Muscle layer of duodenum (tissue), 2 donors: Measurements from ENCODE around the gene CAMKK2.
"Not testable (repeated sequence)": the region's sequence is repeated elsewhere in the genome, so short reads cannot be mapped to it uniquely, and the experiment has no call there.

Experiments
- H3K27ac ChIP-seq: one replicate; pipeline ENCODE4 v1.7.0; 2013; ENCODE audit warnings: mild to moderate bottlenecking, low read length
- H3K27me3 ChIP-seq: one replicate; pipeline ENCODE4 v1.7.0; 2013; ENCODE audit warnings: low read depth, mild to moderate bottlenecking, control low read depth, low read length
- H3K36me3 ChIP-seq, 2 donors: one replicate each; pipeline ENCODE4 v1.7.0; 2013; ENCODE audit warnings: low read length in 2 of 2, control low read depth in 1 of 2, mild to moderate bottlenecking in 1 of 2; ENCODE audit not compliant: insufficient read depth in 2 of 2, control insufficient read depth in 1 of 2
- H3K4me1 ChIP-seq, 2 donors: one replicate each; pipeline ENCODE4 v1.7.0; 2013; ENCODE audit warnings: low read length in 2 of 2, mild to moderate bottlenecking in 2 of 2, control low read depth in 1 of 2, moderate library complexity in 1 of 2; ENCODE audit not compliant: insufficient read depth in 2 of 2, control insufficient read depth in 1 of 2
- H3K4me3 ChIP-seq, 2 donors: one replicate each; pipeline ENCODE4 v1.7.0; 2013; ENCODE audit warnings: low read length in 2 of 2, low read depth in 1 of 2, mild to moderate bottlenecking in 1 of 2
- H3K9me3 ChIP-seq, 2 donors: one replicate each; pipeline ENCODE4 v1.7.0; 2013; ENCODE audit warnings: low read length in 2 of 2, control low read depth in 1 of 2, mild to moderate bottlenecking in 1 of 2; ENCODE audit not compliant: control insufficient read depth in 1 of 2
- donor health status: healthy.

CAMKK2 gene

GRCh38 chr12:121232163-121232562 is 64.3 kb downstream of the CAMKK2 start:
- Histone ChIP-seq H3K4me3 (no peak overlapping the region), H3K9me3 (no peaks in the 10 kb centered on the region), H3K4me1 (no peaks in the 10 kb centered on the region), H3K36me3 (peaks cover 23 to 30% of the 10 kb centered on the region in 2 donors), H3K27ac (no peak overlapping the region), H3K27me3 (no peaks in the 10 kb centered on the region)

GRCh38 chr12:121230538-121230907 is 66.0 kb downstream of the CAMKK2 start:
- Histone ChIP-seq H3K27ac (no peak overlapping the region), H3K4me3 (no peak overlapping the region), H3K9me3 (no peaks in the 10 kb centered on the region), H3K36me3 (peaks cover 18 to 26% of the 10 kb centered on the region in 2 donors), H3K4me1 (no peaks in the 10 kb centered on the region), H3K27me3 (no peaks in the 10 kb centered on the region)

GRCh38 chr12:121229826-121230537 is 66.5 kb downstream of the CAMKK2 start:
- not testable (repeated sequence) for H3K27ac ChIP-seq, H3K9me3 ChIP-seq, H3K4me3 ChIP-seq, H3K27me3 ChIP-seq, H3K4me1 ChIP-seq
- peaks cover 18 to 25% of the 10 kb centered on the region in 2 donors for H3K36me3 ChIP-seq

- Histone ChIP-seq H3K4me1 (no peaks in the 10 kb centered on the region), H3K36me3 (peaks cover 18 to 22% of the 10 kb centered on the region in 2 donors), H3K9me3 (no peaks in the 10 kb centered on the region), H3K27me3 (no peaks in the 10 kb centered on the region), H3K27ac (no peak overlapping the region), H3K4me3 (no peak overlapping the region)
These were observed 67.4 kb downstream of the CAMKK2 start for GRCh38 chr12:121228919-121229665.

- no peaks in the 10 kb centered on the region for H3K4me1 ChIP-seq
- H3K27ac ChIP-seq: no peak overlapping the region
- no peaks in the 10 kb centered on the region for H3K9me3 ChIP-seq
- H3K27me3 ChIP-seq: no peaks in the 10 kb centered on the region
- H3K4me3 ChIP-seq: no peak overlapping the region
- H3K36me3 ChIP-seq: peaks cover 9 to 24% of the 10 kb centered on the region in 2 donors
These were observed 69.2 kb downstream of the CAMKK2 start for GRCh38 chr12:121227294-121227693.

- H3K27ac ChIP-seq: not testable (repeated sequence)
These were observed 69.6 kb downstream of the CAMKK2 start for GRCh38 chr12:121226871-121227270.

DNA sequence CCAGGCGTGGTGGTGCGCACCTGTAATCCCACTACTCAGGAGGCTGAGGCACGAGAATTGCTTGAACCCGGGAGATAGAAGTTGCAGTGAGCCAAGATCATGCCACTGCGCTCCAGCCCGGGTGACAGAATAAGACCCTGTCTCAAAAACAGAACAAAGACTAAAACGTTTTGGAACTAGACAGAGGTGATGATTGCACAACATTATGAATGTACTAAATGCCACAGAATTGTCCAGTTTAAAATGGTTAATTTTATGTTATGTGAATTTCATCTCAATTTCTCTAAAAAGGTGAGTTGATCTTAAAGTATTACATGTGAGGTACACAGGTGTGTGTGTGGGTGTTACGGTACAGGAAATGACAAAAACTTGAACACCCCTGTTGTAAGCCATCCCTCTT is 70.1 kb downstream of the CAMKK2 start:
- Histone ChIP-seq H3K4me1 (no peaks in the 10 kb centered on the region), H3K27me3 (no peaks in the 10 kb centered on the region), H3K9me3 (no peaks in the 10 kb centered on the region), H3K36me3 (peaks cover 9 to 30% of the 10 kb centered on the region in 2 donors), H3K4me3 (no peak overlapping the region), H3K27ac (no peak overlapping the region)

More at GRCh38 chr12:121226871-121227270, 69.6 kb downstream of the CAMKK2 start:
- not testable (repeated sequence) for H3K4me3 ChIP-seq, H3K27me3 ChIP-seq, H3K9me3 ChIP-seq, H3K4me1 ChIP-seq
- peaks cover 9 to 27% of the 10 kb centered on the region in 2 donors for H3K36me3 ChIP-seq

GRCh38 chr12:121224591-121224990 is 71.9 kb downstream of the CAMKK2 start:
- H3K4me3 ChIP-seq: no peak overlapping the region
- H3K27me3 ChIP-seq: no peaks in the 10 kb centered on the region
- H3K27ac ChIP-seq: no peak overlapping the region
- H3K4me1 ChIP-seq: no peaks in the 10 kb centered on the region
- H3K9me3 ChIP-seq: no peaks in the 10 kb centered on the region
- peaks cover 9 to 30% of the 10 kb centered on the region in 2 donors for H3K36me3 ChIP-seq

GRCh38 chr12:121223292-121224285 is 72.9 kb downstream of the CAMKK2 start:
- Histone ChIP-seq H3K4me3 (no peak overlapping the region), H3K36me3 (peaks cover 7 to 27% of the 10 kb centered on the region in 2 donors), H3K27me3 (no peaks in the 10 kb centered on the region), H3K4me1 (no peaks in the 10 kb centered on the region), H3K9me3 (no peaks in the 10 kb centered on the region), H3K27ac (no peak overlapping the region)

DNA sequence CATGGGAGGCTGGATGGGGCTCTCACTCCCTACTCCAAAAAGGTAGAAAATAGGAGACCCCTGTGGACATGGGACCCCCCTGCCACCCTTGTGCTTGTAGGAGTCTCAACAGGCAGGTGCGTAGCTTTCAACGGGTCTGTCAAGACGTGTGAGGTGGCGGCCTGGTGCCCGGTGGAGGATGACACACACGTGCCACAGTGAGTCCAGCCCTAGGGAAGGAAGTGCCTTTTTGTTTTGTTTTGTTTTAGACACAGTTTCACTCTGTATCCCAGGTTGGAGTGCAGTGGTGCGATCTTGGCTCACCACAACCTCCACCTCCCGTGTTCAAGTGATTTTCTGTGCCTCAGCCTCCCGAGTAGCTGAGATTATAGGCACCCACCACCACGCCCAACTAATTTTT is 73.7 kb downstream of the CAMKK2 start:
- Histone ChIP-seq H3K36me3 (peaks cover 5 to 28% of the 10 kb centered on the region in 2 donors), H3K4me1 (no peaks in the 10 kb centered on the region), H3K4me3 (no peak overlapping the region), H3K27ac (no peak overlapping the region), H3K9me3 (no peaks in the 10 kb centered on the region), H3K27me3 (no peaks in the 10 kb centered on the region)
